GF-D8 (cell line): ENCODE measurements around the gene CA5A.
"Not testable (repeated sequence)": the region's sequence is repeated elsewhere in the genome, so short reads cannot be mapped to it uniquely, and the experiment has no call there.

Source experiments
- DNase-seq: peaks from one replicate; lab custom pipeline; 2025; lab: John Stamatoyannopoulos, UW

CA5A gene

DNA sequence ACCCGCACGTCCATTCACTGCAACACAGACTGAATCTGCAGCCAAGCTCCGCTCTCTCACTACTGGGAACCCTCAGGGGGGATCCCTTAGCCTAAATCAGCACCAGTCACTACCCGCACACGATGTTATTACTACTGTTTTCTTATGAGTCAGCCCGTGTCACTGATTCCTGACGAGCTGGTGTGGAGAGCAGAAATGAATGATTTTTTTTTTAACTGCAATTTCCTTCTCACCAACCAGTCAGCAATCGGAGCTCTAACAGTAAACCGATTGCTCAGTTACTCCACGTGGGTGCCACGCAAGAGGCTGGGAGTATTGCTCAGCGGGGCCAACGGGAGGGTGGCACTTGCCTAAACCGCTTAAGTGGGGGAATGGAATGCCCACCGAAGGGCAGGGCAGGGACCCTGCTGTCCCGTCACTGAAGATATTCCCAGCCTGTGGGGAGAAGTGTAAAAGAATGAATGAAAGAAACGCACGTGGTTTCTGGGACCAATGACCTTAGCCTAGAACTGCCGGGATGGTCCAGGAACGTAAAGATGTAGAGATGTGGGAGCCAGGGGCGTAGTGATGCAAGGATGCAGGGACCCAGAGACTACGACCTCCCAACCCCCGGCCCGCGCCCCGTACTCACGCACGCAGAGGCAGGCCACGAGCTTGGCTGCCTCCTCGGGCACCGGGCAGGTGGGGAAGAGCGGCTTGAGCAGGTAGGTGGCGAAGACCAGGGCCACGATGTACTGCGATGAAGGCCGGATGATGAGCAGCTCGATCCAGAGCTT lies 67.9 kb downstream of the CA5A start:
- not testable (repeated sequence) for DNase-seq

- DNase-seq, result not testable (repeated sequence)
Measured at GRCh38 chr16:87865902-87866555, 70.3 kb downstream of the CA5A start.

DNA sequence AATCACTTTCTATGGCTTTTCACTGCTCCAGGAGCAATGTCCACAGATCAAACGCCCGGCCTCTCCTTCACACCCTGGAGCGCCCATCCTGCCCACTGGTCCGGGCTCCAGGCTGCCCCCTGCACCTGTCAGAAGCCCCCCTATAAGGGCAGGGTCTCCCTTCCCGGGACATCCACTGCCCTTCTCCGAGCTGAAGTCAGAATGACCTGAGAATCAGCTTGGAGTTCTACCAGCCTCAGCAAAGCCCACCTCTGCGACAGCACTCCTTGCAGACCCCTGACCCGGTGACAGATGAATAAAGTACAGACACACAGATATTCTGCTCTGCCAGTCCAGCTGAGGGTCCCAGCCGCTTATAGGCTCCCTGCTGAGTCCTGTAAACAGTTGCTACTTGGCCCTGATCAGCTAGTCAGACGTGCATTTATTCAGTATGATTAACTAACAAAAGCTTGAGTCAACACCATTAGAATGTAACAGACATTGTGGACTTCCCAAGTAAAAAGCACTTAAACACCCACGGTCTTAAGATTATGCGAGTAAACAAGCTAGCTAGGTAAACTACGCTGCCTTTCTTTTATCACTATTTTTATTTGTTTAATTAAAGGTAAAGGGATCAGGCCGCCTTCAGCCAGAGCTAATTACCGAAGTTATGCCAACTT lies 71.9 kb downstream of the CA5A start:
- DNase-seq, result no peak

DNA sequence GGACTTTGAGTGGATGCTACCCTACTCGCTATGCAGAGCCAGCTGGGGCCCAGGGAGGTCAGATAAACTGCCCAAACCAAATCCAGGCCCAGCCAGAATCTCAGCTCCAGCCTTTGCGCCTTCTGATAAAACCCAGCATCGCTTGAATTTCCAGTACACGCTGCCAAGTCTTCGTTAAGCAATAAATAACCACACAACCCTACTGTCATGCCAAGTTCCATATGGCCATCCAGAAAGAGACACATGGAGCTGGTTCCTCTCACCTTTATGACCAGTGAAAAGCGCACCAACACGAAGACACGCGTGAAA lies 73.0 kb downstream of the CA5A start:
- DNase-seq, result peak; percentile 26

DNA sequence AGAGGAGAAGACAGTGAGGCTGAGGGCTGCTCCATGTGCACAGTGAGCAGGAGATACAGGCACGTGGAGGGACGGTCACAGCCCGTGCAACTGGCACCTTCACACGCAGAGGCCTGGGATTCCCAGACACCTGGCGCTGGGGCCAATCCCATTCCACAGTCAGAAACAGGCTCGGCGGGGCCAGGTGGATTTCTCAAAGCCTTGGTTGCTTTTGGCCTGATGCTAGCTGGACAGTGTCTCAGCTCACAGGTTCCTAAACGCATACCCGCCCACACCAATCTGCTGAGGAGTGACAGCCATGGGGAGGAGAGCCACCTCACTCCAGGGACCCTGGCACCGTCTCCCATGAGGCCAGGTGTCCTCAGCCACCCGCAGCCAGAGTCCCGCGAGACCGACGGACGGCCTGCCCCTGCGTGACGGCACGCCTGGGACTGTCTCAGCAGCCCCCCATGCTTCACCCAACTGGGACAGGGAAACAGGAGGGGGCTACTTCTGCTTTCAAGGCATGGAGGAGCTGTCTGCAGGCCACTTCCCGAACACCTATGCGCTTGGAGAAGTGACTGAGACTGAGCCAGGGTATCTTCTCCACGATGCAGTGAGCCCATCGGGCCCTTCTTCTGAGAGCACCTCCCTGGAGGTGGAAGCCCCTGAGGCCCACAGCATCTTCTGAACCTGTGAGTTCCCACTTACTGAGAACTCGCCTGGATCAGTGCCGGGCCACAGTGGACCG lies 73.6 kb downstream of the CA5A start:
- DNase-seq, result not testable (repeated sequence)

- not testable (repeated sequence) for DNase-seq
Measured at GRCh38 chr16:87861300-87862099, 74.8 kb downstream of the CA5A start.

- peak; percentile 33 for DNase-seq
Measured at GRCh38 chr16:87860553-87861299, 75.6 kb downstream of the CA5A start.

GRCh38 chr16:87858151-87858993 lies 78.0 kb downstream of the CA5A start:
- peak; percentile 75 for DNase-seq

DNA sequence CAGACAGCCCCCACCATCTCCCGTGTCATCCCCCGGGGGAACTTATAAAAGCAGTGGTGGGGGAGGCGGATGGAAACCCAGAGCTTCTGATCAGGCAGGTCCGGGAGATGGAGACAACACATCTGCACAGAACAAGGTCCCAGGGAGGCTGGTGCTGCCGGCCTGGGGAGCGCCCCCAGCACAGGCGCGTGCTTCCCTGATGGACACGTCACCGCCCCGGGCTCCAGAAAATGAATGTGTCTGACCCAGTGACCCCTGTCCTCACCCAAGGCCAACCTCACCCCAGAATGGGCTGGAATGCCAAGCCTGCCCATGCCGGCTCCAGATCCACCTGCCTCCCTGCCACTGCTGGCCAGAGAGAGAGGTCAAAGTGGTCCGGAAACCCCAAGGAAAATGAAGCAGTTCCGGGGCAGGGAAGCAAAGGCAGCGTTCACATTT lies 79.5 kb downstream of the CA5A start:
- no peak for DNase-seq

- DNase-seq, result peak; percentile 31
Measured at GRCh38 chr16:87855852-87856715, 80.2 kb downstream of the CA5A start.

DNA sequence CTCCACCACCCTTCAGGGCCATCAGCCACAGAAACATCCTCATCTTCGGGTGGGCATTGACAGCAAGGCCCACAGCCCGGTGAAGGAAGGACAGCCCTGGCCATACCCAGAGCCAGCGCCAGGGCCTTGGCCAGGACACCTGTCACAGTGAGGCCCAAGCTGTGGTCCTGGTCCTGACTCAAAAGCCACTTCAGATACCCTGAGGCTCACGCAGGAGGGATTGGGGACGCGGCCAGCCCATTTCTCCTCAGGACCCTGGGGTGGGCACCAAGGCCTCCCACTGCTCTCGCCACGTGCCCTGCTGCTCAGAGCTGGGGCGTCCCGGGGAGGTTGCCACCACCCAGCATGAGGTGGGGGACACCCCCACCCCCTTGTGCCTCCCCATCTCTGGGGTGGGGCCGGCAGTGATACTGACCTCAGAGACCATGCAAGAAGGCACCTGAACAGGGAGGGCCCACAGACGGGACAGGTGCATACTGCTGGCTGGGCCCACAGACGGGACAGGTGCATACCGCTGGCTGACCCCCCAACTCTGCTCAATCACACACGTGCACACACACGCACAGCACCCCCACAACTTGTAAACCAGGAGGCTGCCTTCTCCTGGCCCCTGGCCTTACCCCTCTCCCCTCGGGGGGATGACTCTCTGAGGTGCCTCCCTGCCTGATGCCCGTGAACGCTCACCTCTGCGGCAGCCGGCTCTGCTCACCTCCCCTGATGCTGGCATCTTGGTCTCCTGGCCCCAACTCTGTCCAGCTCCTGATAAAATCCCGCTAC lies 81.2 kb downstream of the CA5A start:
- no peak for DNase-seq

DNA sequence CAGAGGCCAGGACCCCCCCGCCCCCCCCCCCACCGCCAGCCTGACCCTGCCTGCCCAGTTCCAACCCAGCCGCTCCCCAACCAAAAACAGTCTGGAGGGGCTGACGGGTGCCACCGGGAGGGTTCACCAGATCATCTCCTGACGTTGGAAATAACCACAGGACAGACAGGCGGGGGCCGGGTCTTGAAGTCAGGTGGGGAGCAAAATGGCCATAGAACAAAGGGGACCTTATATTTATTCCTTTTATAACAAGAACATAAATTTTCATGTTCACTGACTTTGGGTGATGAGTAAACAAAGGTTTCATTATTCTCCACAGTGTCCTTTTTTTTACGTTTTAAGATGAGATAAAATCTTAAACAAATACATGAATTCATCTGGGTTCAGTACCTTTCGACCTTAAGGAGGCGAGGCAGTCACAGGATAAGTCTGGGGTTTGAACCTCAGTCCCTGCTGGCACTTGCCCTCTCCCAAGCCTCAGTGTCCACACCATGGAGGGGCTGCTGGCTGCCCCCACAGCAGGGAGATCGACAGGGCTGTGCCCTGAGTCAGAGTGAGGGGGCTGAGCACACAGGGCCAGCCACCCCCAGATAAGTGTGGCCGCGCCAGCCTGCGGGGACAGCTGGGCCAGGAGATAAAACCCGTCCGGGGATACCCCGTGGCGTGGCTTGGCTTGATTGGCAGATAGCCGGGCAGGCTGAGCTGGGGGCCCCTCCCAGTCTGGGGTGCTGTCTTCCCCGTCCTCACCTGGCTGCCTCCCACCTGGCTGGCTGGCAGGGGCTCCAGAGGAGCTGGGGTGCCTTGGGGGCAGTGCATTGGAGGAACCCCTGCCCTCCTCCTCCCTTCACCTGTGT lies 82.0 kb downstream of the CA5A start:
- peak; percentile 19 for DNase-seq

DNA sequence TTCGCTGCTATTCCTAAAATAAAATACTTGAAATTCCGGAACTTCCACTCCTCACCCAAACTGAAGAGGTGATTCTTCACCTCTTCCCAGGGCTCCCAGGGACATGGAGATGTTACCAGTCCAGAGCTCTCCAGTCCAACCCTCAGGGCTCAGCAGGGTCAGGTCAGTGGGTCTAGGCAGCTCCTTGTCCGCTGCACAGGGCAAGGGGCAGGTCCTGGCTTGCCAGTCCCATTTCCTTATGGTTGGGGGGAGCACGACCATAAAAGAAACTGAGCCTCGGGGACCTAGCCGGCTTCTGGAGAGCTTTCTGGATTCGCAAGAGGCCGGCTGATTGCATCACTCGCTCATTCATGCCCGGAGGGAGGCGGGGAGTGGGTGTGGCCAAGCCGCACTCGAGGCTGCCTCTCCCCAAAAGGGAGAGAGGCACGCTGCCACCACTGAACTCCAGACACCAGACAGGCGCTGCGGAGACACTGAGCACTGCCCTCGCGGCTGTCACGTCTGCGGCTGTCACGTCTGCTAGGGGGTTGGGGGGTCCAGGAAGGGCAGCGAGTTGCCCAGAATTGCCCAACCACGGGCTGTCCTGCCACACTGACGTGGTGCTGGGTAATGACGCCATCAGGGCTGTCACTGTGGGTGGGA lies 82.8 kb downstream of the CA5A start:
- DNase-seq, result peak; percentile 83

GRCh38 chr16:87851601-87852000 lies 84.7 kb downstream of the CA5A start:
- no peak for DNase-seq

DNA sequence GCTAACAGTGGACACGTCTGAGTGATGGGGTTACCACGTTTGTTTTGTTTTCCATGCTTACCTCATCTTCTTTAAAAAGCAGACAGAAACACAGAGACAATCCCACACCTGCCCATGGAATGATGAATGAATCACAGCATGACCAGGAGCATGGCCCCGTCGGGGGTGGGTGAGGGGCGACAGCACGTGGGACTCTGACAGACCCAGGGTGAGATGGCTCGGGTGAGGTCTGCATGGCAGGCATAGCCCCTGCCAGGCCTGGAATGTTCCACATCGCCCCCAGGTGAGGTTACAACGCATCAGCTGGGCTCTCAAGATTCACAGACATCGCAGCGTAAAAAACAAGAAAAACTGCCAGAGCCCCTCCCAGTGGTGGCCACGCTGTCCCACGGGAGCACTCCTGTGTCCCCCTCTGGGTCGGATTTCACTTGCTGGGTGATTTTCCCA lies 85.2 kb downstream of the CA5A start:
- no peak for DNase-seq
